GM19463 (cell line): Measurements from ENCODE around the gene TULP4.
"Not testable (repeated sequence)": the region's sequence is repeated elsewhere in the genome, so short reads cannot be mapped to it uniquely, and the experiment has no call there.

Source experiments
- ATAC-seq: cut with Tn5 transposase; IDR thresholded peaks from one replicate; pipeline ENCODE4 v1.9.1; 2021; ENCODE audit warnings: mild to moderate bottlenecking, moderate library complexity; ENCODE audit not compliant: unreplicated experiment

Gene TULP4

DNA sequence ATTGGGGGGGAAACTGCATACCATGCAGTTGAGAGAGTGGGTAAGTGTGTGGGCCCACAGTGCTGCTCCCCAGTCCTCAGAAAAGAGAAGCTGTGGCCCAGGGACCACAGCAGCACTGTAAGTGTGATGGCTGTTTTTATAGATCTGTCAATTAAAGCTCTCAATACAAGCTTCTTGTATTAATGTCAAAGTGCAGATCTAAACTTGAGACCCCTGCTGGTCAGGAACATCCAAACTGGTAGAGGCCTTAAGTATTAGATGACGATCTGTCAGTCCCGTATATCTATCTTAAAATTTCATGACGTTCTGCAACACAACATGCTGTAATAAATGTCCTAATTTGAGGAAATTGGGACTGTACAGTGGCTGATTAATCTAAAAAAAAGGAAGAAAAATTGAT is 74.8 kb downstream of the TULP4 start:
- no peak for ATAC-seq

DNA sequence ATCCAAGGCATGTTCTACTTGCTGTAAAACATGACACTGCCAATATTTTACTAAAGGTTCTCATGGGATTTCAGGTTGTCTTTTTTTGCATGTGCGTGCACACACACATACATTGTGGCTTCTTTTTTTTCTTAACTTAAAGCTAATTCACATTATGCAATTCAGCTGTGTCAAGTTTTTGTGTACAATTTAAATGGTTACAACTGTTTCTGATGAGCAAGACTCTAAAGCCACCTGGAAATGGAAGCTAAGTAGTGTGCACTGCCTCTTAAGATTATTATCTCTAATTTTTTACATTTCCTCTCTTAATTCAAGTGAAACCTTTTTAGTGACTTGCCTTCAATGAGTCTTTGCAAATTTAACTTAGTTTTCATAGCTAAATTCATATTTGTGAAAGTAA is 75.3 kb downstream of the TULP4 start:
- ATAC-seq = no peak

DNA sequence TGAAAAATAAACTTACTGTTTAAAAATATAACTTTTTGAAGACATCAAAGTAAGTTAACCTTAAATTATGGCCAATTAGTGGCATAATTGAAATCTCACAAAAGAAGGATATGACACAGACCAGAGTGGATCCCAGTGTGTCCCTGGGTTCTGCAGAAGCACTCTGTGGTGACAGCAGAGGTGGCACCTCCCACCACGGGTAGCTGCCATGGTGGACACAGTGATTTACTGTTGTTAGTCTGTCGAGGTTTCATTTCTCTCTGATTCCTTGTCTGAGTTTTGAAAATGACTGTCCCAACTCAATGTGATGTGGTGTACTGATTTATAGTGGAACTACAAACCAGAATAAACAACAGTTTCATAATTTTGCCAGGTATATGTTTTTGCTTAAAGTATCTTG is 76.5 kb downstream of the TULP4 start:
- ATAC-seq = no peak

DNA sequence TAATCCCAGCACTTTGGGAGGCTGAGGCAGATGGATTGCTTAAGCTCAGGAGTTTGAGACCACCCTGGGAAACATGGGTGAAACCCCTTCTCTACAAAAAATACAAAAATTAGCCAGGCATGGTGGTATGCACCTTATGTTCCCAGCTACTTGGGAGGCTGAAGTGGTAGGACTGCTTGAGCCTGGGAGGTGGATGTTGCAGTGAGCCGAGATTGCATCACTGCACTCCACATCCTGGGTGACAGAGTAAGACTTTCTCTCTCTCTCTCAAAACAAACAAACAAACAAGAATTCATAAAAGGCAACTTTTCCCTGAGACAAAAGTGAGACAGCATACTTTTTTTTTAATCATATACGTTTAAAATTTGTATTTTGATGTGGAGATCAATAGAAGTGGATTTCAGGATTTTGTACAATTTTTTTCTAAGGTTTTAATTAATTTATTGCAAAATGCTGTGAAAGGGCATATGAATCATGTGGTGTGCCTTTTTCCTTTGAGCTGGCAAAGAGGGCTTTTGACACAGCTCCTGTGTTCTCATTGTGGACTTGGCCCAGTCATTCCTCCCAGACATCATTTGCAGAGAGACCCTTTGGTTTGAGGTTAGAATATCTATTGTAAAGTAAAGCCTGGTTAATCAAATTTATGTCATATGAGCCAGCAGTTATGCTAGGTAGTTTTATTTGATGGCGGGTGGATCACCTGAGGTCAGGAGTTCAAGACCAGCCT is 77.1 kb downstream of the TULP4 start:
- no peak for ATAC-seq

DNA sequence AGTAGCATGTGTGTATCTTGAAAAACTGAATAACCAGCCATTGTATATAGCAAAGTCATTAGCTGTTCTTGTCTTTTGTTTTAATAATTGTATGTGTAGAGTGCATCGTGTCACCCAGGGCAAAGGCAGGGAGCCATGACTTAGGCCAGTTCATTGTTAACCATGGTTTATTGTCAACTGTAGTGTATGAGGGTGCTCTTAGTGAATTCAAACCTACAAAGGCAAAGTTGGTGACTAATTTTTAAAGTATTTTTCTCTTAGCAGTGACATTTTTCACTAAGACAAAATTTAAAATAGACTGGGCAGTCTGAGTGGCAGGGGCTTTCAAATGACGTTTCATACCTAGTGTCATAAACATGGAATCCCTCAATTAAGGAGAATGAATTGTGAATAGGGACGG is 79.0 kb downstream of the TULP4 start:
- ATAC-seq = no peak

DNA sequence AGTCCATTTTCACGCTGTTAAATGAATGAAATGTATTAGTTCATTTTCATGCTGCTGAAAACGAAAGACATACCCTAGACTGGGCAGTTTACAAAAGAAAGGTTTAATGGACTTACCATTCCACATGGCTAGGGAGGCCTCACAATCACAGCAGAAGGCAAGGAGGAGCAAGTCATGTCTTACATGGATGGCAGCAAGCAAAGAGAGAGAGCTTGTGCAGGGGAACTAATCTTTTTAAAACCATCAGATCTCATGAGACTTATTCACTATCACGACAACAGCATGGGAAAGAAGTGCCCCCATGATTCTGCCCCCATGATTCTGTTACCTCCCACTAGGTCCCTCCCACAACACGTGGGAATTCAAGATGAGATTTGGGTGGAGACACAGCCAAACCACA is 79.7 kb downstream of the TULP4 start:
- ATAC-seq = not testable (repeated sequence)

DNA sequence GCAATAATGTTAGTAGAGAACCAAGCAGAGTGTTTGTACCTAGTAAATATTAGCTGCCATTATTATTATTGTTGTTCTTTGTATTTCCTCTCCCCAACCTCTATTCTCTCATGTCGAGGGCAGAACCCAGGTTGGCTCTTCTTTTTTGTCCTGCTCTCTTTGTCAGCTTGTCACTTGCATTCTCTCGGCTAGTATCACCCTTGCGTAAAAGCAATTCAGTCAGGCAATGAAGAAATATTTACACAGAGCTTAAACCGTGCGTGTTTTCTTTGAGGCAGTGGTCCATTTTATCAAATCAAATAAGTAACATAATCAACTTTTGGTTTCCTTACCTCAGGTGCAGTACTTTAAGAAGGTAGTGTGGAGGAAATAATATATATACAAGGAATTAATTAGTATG is 83.9 kb downstream of the TULP4 start:
- no peak for ATAC-seq

DNA sequence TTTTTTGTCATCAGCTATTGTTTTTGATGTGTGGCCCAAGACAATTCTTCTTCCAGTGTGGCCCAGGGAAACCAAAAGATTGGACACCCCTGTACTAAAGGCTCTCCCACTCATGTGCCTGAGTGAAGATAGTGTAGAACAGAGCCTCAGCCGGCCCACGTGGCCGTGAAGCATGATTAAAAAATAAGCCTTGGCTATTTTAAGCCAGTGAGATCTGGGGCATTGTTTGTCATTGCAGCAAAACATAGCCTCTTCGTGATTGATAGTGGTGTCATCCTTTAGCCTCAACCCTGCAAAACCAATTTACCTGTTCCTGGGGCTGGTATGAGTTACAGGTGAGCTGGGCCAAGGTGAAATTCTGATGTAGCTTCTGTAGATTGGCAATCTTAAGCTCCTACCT is 85.3 kb downstream of the TULP4 start:
- ATAC-seq = no peak

DNA sequence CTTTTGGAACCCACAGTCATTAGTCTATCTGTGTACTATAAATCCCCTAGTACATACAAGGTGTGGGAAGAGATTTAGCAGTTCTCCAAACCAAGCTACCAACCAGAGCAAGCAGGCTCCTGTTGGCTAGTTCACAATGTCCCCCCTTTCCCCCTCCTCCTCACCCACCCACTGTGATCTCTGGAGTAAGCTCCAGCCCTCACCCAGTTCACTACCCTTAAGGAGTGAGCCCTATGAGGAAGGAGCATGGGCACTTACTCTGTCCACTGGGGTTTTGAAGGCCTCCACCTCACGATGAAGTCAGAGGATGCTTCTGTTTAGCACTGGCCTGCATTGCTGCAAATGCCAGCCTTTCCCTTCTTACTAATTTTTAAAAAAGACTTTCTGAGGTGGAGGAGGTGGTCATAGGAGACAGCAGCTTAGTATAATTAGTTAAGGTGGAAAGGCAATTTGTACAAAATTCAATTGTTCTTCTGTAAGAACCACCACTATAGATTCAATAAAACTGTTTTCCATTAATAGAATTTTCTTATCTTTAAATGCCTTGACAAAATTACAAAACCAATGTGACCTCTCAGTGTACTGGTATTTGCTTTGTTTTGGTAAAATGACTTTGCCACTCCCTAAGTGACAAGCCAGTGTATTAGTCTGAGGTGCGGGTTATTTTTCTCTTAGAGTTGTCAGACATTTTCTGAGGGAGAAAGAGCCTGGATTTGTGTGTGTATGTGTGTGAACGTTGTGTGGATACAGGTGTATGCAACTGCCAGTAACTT is 86.2 kb downstream of the TULP4 start:
- ATAC-seq = no peak

DNA sequence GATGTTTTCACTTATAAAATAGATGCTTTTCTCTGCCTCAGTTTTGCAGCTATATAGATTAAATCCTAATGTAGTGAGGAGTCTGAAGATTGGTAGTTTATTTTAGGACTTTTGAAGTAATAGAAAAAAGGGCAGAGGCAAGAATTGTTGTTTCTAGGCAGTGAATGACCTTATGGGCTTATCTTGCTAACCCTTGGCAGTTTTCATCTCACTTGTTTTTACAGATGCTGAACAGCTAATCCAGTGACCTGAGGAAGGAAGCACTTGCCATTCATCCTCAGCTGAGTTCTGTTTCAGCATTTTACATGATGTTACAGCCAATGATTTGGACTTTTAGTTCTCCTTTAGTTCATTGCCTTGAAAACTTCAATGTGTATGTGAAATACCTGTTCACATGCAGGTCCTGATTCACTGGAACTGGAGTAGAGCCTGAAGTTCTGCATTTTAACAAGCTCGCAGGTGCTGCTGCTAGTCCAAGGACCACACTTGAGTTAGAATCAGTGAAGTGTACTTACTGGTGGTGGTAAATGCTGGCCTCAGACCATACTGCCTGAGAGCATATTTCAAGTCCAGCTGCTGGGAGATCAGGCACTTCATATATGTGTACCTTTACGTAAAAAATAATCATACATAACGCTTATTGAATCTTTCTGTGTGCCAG is 86.9 kb downstream of the TULP4 start:
- no peak for ATAC-seq

DNA sequence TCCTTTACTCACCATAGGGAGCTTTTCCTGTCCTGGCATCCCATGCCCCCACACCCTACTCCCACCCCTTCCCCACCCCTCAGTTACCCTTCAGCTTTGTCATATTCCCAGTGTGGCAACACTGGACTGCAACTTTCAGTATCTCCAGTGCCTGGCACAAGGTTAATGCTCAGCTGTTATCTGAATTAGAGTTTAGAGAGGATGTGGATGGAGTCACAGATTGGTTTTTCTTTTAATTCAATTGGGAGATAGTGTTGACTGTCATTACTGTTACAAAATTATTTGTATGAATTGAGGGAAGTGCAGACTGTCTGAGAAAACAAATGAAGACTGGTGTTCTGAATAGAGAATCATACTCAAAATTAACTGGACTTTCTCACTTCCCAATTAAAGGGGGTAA is 89.9 kb downstream of the TULP4 start:
- ATAC-seq = no peak

DNA sequence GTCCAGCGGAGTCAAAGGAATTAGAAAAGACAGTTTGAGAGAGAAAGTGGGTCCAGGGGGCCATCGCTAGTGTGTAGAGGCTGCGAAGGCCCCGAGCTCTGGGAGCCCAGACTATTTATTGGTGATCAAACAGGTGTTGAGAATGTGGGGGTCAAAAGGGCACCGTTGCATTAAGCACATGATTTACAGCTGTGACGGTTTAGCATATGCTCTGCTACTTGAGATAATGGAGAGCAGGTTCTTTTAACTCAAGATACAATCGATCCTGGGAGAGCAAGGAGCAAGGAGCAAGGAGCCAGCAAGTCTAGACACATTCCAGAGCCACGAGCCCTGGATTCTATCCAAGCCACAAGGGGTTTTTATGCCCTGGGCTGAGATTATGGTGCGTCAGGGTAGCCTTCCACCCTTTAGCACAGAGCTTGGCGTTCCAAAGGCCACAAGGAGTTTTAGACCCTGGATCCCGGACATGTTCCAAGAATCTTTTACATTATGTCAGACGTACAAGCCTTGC is 93.1 kb downstream of the TULP4 start:
- not testable (repeated sequence) for ATAC-seq

DNA sequence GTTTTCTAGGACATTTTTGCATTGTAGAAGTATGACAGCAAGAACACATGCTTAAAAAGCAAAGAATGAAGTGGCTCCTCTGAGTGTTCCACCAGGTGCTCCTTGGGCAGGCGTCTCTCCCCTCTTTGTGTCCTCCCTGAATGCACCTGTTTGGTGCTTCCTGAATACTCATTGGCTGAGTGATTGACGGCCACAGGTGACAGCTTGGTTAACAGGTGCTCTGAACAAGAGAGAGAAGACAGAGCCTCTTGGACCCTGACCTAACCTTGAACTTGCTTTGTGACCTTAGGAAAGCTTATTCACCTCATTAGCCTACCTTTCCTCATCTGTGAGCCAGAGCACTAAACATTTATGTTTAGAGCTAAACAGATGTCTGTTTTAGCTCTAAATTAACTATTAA is 93.7 kb downstream of the TULP4 start:
- no peak for ATAC-seq

DNA sequence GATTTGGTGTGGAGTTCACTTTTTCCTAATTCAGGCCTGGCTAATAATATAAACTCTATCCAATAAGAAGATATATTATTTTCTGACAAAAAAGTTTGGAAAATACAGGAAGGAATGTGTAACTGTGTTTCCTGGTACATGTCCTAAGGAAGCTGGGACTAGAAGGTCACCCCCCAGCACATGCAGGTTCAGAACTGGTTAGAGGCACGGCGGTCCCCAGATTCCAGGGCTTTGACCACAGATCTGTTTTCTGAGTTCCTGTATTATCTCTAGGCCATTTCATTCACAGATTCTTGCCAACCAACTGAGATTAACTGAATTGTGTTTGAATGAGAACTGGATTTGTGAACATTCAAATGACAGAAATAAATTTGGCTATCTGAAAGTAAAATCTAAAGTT is 94.5 kb downstream of the TULP4 start:
- no peak for ATAC-seq

DNA sequence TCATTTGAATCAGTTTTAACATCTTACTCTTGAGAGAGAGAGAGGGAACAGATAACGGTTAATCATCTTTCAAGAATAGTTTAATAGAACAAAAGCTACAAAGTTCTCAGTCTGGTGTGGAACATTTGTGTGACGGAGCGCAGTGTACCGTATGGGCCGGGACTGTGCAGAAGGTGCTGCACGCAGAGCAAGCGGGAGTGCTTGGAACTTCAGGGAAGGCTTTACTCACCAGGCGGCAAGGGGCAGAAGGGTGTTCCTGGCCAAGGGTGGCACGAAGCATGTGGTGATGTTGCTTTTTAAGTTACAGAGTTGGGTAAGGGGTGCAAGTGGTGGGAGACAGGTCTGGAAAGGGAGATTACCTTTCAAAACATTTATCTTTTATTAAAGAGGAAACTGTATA is 95.7 kb downstream of the TULP4 start:
- no peak for ATAC-seq

DNA sequence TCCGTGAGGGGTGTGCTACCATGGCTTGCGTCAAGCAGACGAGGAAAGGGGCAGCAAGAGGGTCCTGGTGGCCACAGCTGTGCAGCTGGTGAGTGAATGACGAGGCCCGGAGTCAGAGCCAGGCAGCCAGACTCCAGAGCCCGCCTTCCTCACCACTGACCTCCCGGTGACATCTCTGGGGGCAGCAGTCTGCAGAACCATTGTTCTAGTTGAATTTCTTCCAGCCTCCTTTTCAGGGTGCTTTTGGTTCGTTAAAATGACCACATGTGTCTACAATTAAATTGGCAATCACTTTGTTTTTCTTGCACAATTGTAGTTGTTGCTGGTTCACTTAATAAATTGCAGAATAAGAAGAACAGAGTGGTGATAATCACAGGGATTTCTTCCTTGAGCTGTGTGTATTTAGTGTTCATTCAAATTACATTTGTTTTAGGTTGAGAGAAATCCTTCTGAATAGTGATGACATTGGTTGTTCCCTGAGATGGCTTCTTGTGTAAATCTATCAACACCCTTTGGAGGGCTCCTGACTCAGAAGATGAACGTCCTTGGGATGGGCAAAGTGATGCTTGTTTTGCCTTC is 96.4 kb downstream of the TULP4 start:
- ATAC-seq = no peak

DNA sequence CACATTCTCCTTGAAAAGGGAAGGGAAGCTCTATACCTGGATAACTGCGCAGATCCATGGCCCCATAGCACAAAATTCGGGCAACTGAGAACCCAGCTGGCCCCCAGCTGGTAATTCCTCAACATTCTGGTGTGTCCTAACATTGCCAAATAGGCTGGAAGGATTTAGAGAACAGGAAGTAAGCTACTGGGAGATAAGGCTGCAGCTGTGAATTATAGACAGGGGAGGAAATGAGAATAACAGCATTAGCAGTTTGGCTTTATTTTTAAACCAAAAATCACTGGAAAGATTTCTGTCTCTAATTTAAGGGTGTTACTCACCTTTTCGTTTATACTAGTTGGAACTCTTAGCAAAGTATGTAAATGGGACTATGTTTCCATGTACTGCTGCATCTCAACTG is 97.2 kb downstream of the TULP4 start:
- ATAC-seq = no peak

DNA sequence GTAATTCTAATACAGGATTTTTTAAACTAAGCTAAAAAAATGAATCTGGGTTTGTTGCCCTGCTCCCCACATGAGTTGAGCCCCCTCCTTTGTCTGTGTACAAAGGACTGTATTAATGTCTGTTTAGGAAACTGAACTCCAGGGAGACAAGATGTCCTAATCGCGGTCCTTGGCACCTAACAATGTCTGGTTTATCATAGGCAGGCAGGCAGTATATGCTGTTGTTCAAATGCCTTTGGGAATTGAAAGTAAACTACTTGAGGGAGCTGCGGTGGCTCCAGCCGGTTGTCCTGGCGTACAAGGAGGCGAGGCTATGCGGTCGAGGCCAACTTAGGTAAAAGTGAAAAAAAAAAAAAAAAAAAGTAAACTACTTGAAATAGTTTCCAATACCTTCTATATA is 98.5 kb downstream of the TULP4 start:
- no peak for ATAC-seq

DNA sequence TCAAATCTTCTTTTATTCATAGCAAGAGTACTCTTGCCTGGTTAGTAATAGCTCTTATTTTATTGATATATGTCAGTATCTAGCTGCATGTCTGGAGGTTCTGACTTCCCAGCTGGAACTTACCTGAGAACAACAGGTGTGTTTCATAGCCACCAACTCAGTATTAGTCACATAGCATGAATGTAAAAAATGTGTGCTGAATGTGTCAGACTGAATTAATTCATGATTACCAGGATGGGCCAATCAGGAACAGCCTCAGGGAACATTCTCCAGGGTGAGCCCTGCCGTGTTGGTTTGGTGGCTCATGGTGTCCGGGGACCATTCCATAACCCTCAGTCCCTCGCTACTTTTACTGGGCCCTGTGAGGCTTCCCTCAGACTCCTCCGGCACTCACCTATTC is 99.7 kb downstream of the TULP4 start:
- no peak for ATAC-seq

DNA sequence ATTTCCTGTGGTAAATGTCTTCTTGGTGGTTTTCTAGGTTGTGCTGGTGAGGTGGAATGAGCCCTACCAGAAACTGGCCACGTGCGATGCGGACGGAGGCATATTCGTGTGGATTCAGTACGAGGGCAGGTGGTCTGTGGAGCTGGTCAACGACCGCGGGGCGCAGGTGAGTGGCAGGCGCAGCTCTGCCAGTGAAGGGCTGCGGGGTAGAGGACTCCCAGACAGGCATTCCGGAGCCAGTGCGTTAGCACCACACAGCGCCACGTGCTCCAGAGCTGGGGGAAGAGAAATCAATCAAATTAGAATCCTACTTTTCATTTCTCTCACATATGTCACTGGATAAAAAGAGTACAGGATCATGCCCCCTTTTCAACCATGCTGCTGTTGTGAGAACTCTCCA is 100.8 kb downstream of the TULP4 start:
- no peak for ATAC-seq

DNA sequence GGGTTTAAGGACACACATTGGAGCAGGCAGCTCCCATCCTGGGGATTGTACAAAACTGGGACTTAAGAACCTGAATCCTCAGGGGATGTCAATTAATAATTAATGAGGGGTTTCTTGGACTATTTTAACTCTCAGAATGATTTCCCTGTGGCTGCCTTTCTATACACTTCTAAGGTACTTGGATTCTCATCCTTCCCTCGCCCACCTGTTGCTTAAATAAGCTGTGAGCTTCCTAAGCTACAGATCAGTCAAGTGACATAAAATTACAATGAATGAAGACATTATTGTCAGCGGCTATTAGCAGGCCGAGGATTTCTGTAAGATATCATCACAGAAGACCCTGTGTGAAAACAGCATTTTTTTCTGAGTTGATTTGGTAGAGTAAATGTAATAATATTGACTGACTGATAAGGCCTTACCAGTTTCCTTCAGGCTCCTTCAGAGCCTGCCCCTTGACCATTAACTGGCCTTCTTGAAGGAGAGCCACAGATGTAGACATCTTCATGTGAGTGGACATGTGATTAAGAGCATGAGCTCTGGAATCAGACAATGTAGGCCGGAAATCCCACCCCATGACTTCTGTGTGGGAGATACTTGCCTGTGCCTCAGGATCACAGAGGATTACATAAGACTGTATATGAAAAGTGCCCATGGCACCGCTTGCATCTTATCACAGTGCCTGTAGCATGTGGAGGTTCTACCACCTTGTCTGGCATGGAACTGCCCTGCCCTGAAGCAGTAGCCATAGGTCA is 101.7 kb downstream of the TULP4 start:
- ATAC-seq = no peak
